GM18502 (cell line): Measurements from ENCODE around the gene STK39.

ENCODE experiments used
- ATAC-seq: cut with Tn5 transposase; IDR thresholded peaks from one replicate; pipeline ENCODE4 v1.9.1; 2021; ENCODE audit warnings: mild to moderate bottlenecking; ENCODE audit not compliant: unreplicated experiment, poor library complexity

The STK39 gene

DNA sequence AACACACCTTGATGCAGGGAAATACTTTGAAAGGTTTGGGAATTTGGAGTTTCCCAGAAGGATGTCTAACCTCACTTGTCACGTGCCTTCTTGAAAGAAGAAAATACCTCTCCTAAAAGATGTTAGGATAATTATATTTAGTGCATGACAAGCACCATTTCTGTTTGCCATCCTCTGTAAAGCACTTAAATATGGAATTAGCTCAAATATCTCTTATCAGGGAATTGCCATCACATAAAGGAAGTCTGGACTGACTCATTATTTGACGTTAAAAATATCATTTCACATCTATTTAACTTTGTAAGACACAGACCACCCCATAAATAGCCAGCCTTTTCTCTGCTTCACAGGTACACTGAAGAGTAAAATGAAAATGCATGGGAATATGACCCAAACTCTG, 140.1 kb downstream of the STK39 start:
- no peak for ATAC-seq

DNA sequence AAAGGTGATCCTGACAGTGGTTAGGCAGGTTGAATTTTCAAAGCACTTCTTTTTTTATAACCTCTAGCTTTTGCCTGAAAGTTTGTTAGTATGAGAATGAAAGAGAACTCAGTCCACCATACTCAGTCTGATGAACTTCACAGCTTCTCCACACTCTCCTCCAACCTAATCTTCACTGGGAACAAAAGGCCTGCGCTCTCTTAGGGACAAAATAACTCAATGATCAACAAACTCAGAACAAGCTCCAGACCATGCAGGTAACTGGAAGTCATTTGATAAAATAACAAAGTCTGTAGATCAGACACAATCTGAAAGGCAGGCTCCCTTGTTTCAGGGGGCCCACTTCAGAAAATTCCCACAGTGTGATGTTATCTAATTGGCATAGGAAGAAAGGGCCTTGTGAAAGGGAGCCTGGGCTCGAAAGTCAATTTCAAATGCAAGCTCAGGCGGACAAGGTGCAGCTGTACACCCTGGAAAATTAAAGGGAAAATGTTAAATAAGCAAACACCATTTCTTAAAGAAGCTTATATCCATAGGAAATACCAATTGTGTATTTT, 142.2 kb downstream of the STK39 start:
- no peak for ATAC-seq

- ATAC-seq = no peak
These were observed 150.0 kb downstream of the STK39 start for GRCh38 chr2:168097431-168097830.

DNA sequence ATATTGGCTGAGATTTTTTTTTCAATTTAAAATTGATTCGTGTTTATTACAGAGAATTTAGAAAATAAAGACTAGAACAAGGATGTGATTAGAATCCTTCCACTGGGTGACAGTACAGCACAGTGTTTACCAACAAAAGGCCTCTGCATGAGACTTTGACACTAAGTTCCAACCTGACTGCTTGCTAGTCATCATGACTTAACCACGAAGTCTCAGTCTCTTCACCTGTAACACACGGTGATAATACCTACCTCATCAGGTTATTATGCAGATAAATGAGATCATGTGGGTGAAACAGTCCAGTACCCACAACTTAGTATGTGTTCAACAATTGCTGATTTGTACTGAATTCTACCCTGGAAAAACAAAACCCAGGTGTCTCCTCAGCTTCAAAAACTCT, 151.2 kb downstream of the STK39 start:
- no peak for ATAC-seq

GRCh38 chr2:168091986-168092385, 155.4 kb downstream of the STK39 start:
- ATAC-seq = no peak

- peak; percentile 89 for ATAC-seq
These were observed 156.8 kb downstream of the STK39 start for GRCh38 chr2:168090366-168091135.

DNA sequence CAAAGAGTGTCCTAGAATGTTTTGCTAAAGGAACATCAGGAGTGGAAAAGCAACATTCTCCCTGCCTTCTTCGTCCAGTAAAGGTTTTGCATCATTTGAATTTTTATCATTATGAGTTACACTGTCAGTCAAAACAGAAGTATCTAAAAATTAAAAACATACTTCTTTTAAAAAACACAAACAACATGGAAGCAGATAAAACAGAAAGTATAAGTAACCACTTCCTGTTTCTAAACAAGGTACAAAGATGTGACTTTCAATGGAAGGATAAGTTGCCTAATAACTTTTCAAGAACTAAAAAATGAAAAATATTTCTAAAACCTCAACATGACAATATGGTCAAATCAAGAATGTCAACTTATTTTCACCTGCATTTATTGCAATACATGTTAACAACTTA, 158.2 kb downstream of the STK39 start:
- peak; percentile 50 for ATAC-seq

DNA sequence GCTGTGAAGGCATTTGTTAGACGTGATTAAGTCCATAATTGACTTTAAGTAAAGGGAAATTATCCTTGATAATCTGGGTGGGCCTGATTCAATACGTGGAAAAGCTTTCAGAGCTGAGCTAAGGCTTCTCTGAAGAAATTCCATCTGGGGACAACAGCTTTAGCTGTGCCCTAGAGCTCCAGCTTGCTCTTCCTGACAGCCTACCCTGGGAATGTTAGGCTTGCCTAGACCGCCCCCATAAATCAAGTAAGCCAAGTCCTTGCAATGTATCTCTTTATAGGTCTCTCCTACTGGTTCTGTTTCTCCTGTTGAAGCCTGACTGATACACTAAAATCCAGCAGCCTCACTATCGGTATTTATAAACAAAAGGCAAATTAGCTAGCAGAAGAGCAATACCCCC, 160.0 kb downstream of the STK39 start:
- ATAC-seq = no peak

DNA sequence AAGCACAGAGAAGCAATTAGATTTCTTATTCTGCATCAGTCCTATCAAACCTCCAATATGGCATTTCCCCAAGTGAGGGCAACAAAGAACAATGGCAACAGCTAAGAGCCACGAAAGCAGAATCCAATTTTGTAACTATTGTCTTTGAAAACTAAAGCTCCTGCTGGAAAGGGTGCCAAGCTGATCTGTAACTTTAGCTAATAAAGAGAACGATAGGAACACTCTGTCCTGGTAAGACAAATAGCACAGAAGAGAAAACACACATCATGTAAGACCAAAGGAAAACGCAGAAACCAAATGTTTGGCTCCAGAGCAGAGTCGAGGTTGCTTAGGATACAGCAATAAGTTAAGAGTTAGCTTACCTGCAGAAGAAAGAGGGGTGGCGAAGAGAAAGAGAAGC, 160.5 kb downstream of the STK39 start:
- ATAC-seq = no peak

DNA sequence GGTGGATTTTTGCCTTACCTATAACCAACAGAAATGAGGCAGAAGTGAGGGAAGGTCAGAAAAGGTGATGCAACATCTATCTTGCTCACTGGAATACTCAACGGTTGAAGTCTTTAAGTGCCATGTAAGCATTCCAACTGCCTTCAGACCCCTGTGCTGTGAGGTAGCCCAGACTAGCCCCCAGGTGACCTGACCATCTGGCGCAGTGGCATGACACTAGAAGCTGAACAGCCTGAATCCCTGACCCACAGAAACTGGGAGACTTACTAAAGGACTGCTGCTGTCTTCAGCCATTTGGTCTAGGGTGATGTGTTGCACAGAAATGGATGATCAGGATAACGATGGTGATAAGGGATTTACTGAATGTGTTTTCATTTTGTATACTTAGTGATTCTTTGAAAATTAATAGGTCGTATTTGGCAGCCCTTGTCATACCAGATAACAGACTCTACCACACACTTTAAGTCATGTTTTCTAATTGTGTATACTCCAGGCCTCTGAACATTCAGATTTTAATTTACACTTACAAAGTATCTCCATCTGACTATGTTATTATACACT, 161.5 kb downstream of the STK39 start:
- no peak for ATAC-seq

- no peak for ATAC-seq
These were observed 163.1 kb downstream of the STK39 start for GRCh38 chr2:168084288-168084687.

GRCh38 chr2:168081452-168081851, 165.9 kb downstream of the STK39 start:
- peak; percentile 69 for ATAC-seq

DNA sequence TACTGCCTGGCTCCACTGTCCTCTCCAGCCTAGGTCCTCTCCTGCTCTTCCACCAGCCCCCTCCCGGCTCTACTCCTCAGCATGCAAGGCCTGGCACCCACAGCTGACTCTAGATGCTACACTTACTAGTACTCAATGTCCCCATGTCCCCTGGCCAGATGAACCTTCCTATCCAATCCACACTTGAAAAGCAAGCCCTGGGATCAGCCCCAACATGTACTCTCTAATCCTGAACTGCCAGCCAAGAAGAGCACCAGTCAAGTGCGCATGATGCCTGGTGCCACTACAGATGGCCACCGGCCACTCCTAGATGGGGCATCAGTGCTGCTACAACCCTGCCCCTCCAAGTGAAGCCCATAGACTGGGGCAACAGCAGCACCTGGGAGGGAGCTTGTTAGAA, 168.2 kb downstream of the STK39 start:
- no peak for ATAC-seq

GRCh38 chr2:168076731-168077130, 170.7 kb downstream of the STK39 start:
- ATAC-seq = no peak

- no peak for ATAC-seq
These were observed 171.9 kb downstream of the STK39 start for GRCh38 chr2:168075446-168075845.

DNA sequence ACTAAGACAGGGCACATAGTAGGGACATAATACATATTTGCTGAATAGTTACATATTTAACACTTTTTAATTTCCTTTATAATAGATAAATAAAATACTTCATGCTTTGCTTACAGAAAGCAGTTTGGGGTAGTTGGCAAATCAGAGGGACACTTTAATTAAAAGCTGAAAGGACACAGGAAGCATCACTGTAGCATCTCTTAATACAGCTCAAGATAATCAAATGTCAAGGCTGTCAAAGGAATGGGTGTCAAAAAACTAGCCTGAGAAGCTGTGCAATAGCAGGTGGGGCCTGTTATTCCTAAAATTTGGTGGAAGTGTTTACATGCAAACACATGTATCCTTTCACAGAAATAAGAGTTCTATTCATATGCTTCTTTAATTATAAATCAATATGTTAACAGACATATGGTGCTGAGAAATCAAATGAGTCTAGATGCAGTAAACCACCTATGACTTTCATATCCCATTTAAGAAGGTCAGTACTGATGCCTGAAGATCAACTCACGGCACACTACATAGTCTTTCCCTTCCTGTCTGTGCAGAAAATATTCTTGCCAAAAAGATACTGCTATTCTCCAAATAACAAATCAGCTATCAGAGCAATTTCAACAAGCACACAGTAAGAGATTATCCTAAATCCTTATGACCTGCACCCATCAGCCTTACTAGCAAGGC, 174.6 kb downstream of the STK39 start:
- no peak for ATAC-seq

- ATAC-seq = no peak
These were observed 183.1 kb downstream of the STK39 start for GRCh38 chr2:168064011-168064998.

- no peak for ATAC-seq
These were observed 184.5 kb downstream of the STK39 start for GRCh38 chr2:168062936-168063335.

GRCh38 chr2:168062054-168062453, 185.3 kb downstream of the STK39 start:
- no peak for ATAC-seq
